Measurements from ENCODE around the gene OGFOD3. TPM values are rescaled to one million over a fixed set of nuclear protein-coding genes. Genes with fewer than 3 reads are reported as not detected.

OGFOD3 gene
- total and polyA plus RNA-seq, 9 of the 15 experiments (the other 6 are each of a cell fraction or from before 2014, with no cell fraction given) = 0.69 to 44.7 (median 18.9) TPM

- TF ChIP-seq ZFP91 (CRISPR knock-in tag; IDR thresholded peaks at IDR 0.05) (no peak), ZNF212 (CRISPR knock-in tag; IDR thresholded peaks at IDR 0.05) (no peak), U2AF1 (optimal IDR thresholded peaks at IDR 0.05; ENCODE audit: low read depth, low read length) (peak; percentile 85), FIP1L1 (IDR thresholded peaks at IDR 0.05; ENCODE audit: low read depth, low read length, poor library complexity, severe bottlenecking) (peak; percentile 67), MLX (CRISPR knock-in tag; conservative IDR thresholded peaks at IDR 0.05) (no peak), KLF1 (tag; IDR thresholded peaks at IDR 0.05) (no peak), KAT2B (IDR thresholded peaks at IDR 0.05; ENCODE audit: low read depth, low read length) (no peak), ZNF121 (CRISPR knock-in tag; conservative IDR thresholded peaks at IDR 0.05) (peak; percentile 77), ASH1L (IDR thresholded peaks at IDR 0.05; ENCODE audit: borderline replicate concordance, low read depth, partially characterized antibody) (peak; percentile 55), POLR3G (IDR thresholded peaks at IDR 0.05; ENCODE audit: extremely low read depth, insufficient read length, insufficient replicate concordance) (no peak), ZNF444 (CRISPR knock-in tag; IDR thresholded peaks at IDR 0.05) (no peak), MEIS2 (IDR thresholded peaks at IDR 0.05; ENCODE audit: partially characterized antibody) (no peak), NFXL1 (CRISPR knock-in tag; IDR thresholded peaks at IDR 0.05) (no peak), SMARCB1 (IDR thresholded peaks at IDR 0.05; ENCODE audit: insufficient read length, low read depth) (no peak), CEBPG (CRISPR knock-in tag; IDR thresholded peaks at IDR 0.05) (peak; percentile 45; the same call in 1 of the 2 replicates), CEBPG (tag; conservative IDR thresholded peaks at IDR 0.05 in 1 of 2, IDR thresholded peaks at IDR 0.05 in 1 of 2) (no peak), PRMT5 (CRISPR knock-in tag; IDR thresholded peaks at IDR 0.05) (no peak), MTA2 (IDR thresholded peaks at IDR 0.05; ENCODE audit: low read depth) (no peak), HDAC3 (IDR thresholded peaks at IDR 0.05; ENCODE audit: borderline replicate concordance, partially characterized antibody) (no peak), ESRRA (IDR thresholded peaks at IDR 0.05; ENCODE audit: borderline replicate concordance, low read depth) (no peak; the same call in 1 of the 2 replicates), IRF1 (CRISPR knock-in tag; IDR thresholded peaks at IDR 0.05; ENCODE audit: borderline replicate concordance) (no peak), ZNF780A (CRISPR knock-in tag; IDR thresholded peaks at IDR 0.05) (no peak), ZNF263 (CRISPR knock-in tag; IDR thresholded peaks at IDR 0.05; ENCODE audit: borderline replicate concordance) (peak; percentile 32; the same call in 1 of the 2 replicates), MNT (conservative IDR thresholded peaks at IDR 0.05) (peak; percentile 61 to 84; a peak in 3 of 4 replicates)
These were observed 32.1 kb upstream of the OGFOD3 start, which contains the start of gene CYBC1 (continued) for GRCh38 chr17:82450357-82451106.
